A549 (cell line): ENCODE measurements around the gene RPAP3. TPM values are rescaled to one million over a fixed set of nuclear protein-coding genes. Genes with fewer than 3 reads are reported as not detected.

Experiments used
- ATAC-seq, 2 experiments: fragments of 200-7000 bp in 1 of 2; fragments of >200 bp in 1 of 2; cut with Nextera tagmentation in 1 of 2; cut with Tn5 transposase in 1 of 2; 3 replicates each; pipeline versions ENCODE4 v1.8.0 to v1.9.1; 2018 to 2020; ENCODE audit warnings: mild to moderate bottlenecking in 1 of 2, moderate library complexity in 1 of 2
- CTCF ChIA-PET: fragments of 300-600 bp; sonication (Branson Sonifier 250); formaldehyde crosslinking; extraction: SDS; loops from one replicate; lab custom pipeline; 2021; ENCODE audit warnings: antibody characterized with exemption, inconsistent platforms; lab: Yijun Ruan, JAX
- POLR2A ChIA-PET: fragments of 350-600 bp; formaldehyde crosslinking; extraction: SDS; loops from one replicate; lab custom pipeline; 2021; ENCODE audit warnings: antibody characterized with exemption, inconsistent platforms; lab: Yijun Ruan, JAX
- DNase-seq, 2 experiments: peaks; one replicate each; pipeline versions ENCODE4 v3.0.0 to v3.0.0-alpha.2; 2011 to 2016; ENCODE audit warnings: low read depth in 1 of 2, low spot score in 1 of 2
- FAIRE-seq: peaks from 2 replicates; lab custom pipeline; 2011; peaks lifted over from hg19 to GRCh38; lab: Jason Lieb, UNC
- H3K27ac ChIP-seq, 2 experiments: fragments of >200 bp; sonication (Bioruptor Twin); formaldehyde crosslinking; 3 replicates each; pipeline ENCODE4 v1.5.1; 2016 to 2017
- H3K4me1 ChIP-seq: fragments of >200 bp; sonication (Bioruptor Twin); formaldehyde crosslinking; 3 replicates; pipeline ENCODE4 v1.6.1; 2016
- H3K4me2 ChIP-seq: fragments of >200 bp; sonication (Bioruptor Twin); formaldehyde crosslinking; 3 replicates; pipeline ENCODE4 v1.6.1; 2016
- H3K4me3 ChIP-seq: fragments of >200 bp; sonication (Bioruptor Twin); formaldehyde crosslinking; 3 replicates; pipeline ENCODE4 v1.5.1; 2016
- H3K9me3 ChIP-seq: fragments of >200 bp; sonication (Bioruptor Twin); formaldehyde crosslinking; 3 replicates; pipeline ENCODE4 v1.6.1; 2016
- BHLHE40 ChIP-seq: IDR thresholded peaks from 2 replicates; pipeline ENCODE4 v1.6.1; 2012; ENCODE audit warnings: low read depth, low read length, inconsistent platforms
- CEBPB ChIP-seq, 2 experiments: fragments of >200 bp in 1 of 2; sonication (Bioruptor Twin) in 1 of 2; formaldehyde crosslinking in 1 of 2; IDR thresholded peaks; 2 replicates each; pipeline ENCODE4 v1.6.1; 2012 to 2016
- CHD2 ChIP-seq: fragments of 150-350 bp; IDR thresholded peaks from 2 replicates; pipeline ENCODE4 v1.6.1; 2014; ENCODE audit warnings: low read length; ENCODE audit not compliant: partially characterized antibody
- CHD4 ChIP-seq: fragments of 200-600 bp; sonication (generic); IDR thresholded peaks from 2 replicates; pipeline ENCODE4 v1.6.1; 2016; ENCODE audit warnings: antibody characterized with exemption, mild to moderate bottlenecking, borderline replicate concordance
- EHMT2 ChIP-seq: fragments of 200-600 bp; sonication (generic); IDR thresholded peaks from 2 replicates; pipeline ENCODE4 v1.6.1; 2016; ENCODE audit warnings: antibody characterized with exemption, low read depth, mild to moderate bottlenecking, moderate library complexity
- ESRRA ChIP-seq: fragments of 150-350 bp; IDR thresholded peaks from 2 replicates; pipeline ENCODE4 v1.6.1; 2014; ENCODE audit warnings: mild to moderate bottlenecking, low read length, borderline replicate concordance
- FOSB ChIP-seq: fragments of 250-450 bp; sonication (Bioruptor Pico); IDR thresholded peaks from 2 replicates; pipeline ENCODE4 v1.5.0; 2020; ENCODE audit warnings: mild to moderate bottlenecking, moderate library complexity
- FOXS1 ChIP-seq: fragments of 250-450 bp; sonication (Bioruptor Pico); IDR thresholded peaks from 2 replicates; pipeline ENCODE4 v1.5.0; 2020; ENCODE audit warnings: mild to moderate bottlenecking, moderate library complexity
- JUNB ChIP-seq: fragments of >200 bp; sonication (Bioruptor Twin); formaldehyde crosslinking; IDR thresholded peaks from 2 replicates; pipeline ENCODE4 v1.6.1; 2016
- NR3C1 ChIP-seq: fragments of >200 bp; sonication (Bioruptor Twin); formaldehyde crosslinking; IDR thresholded peaks from 3 replicates; pipeline ENCODE4 v1.6.1; 2017
- RARB ChIP-seq: fragments of 250-450 bp; sonication (Bioruptor Pico); IDR thresholded peaks from 2 replicates; pipeline ENCODE4 v1.8.0; 2021; ENCODE audit warnings: mild to moderate bottlenecking, moderate library complexity
- RFX5 ChIP-seq: fragments of 450-650 bp; IDR thresholded peaks from 2 replicates; pipeline ENCODE4 v1.7.1; 2014; ENCODE audit warnings: antibody characterized with exemption, mild to moderate bottlenecking, moderate library complexity
- RNF2 ChIP-seq: fragments of 200-600 bp; sonication (generic); IDR thresholded peaks from 2 replicates; pipeline ENCODE4 v1.6.1; 2016; ENCODE audit warnings: low read depth, mild to moderate bottlenecking, antibody characterized with exemption, moderate library complexity, borderline replicate concordance
- SMC3 ChIP-seq: fragments of >200 bp; sonication (Bioruptor Twin); formaldehyde crosslinking; IDR thresholded peaks from 3 replicates; pipeline ENCODE4 v1.6.1; 2018; ENCODE audit warnings: inconsistent platforms
- SREBF2 ChIP-seq: fragments of 450-650 bp; IDR thresholded peaks from 2 replicates; pipeline ENCODE4 v1.6.1; 2014; ENCODE audit warnings: mild to moderate bottlenecking, moderate library complexity
- TFCP2L1 ChIP-seq: fragments of 250-450 bp; sonication (Bioruptor Pico); IDR thresholded peaks from 2 replicates; pipeline ENCODE4 v1.5.0; 2021; ENCODE audit warnings: mild to moderate bottlenecking
- ZC3H11A ChIP-seq: fragments of 450-650 bp; IDR thresholded peaks from 2 replicates; pipeline ENCODE4 v1.6.1; 2014; ENCODE audit warnings: antibody characterized with exemption, mild to moderate bottlenecking
- WGBS: methylation state at CpG from one replicate; pipeline ENCODE4 v1.1.6; 2017; ENCODE audit errors: missing lambda C conversion rate; 5-methylcytosine and 5-hydroxymethylcytosine counted together
- polyA plus RNA-seq, 4 experiments: library from polyadenylated mRNA; depleted of rRNA in 3 of 4; stranded (reverse); fragments of >200 nt; fragmentation: RNase III in 1 of 4; extraction: RNeasy Plus Mini Kit Qiagen cat#74134 plus additional on column Dnase treatment in 1 of 4; gene quantifications; 2 replicates in 3 of 4; 3 replicates in 1 of 4; pipeline ENCODE4 v1.2.3, GENCODE V29; 2011 to 2017
- TF ChIP-seq, protein P1 (sequence below): fragments of 450-650 bp; IDR thresholded peaks from 2 replicates; pipeline ENCODE4 v1.6.1; 2014; ENCODE audit warnings: antibody characterized with exemption
- TF ChIP-seq, protein P2 (sequence below): fragments of >200 bp; sonication (Bioruptor Twin); formaldehyde crosslinking; IDR thresholded peaks from 3 replicates; pipeline ENCODE4 v1.5.1; 2016
- TF ChIP-seq, protein P3 (sequence below): IDR thresholded peaks from 2 replicates; pipeline ENCODE4 v1.6.1; 2012
- TF ChIP-seq, protein P4 (sequence below): fragments of >200 bp; sonication (Bioruptor Twin); formaldehyde crosslinking; IDR thresholded peaks from 2 replicates; pipeline ENCODE4 v1.6.1; 2016
- TF ChIP-seq, protein P5 (sequence below): fragments of >200 bp; sonication (Bioruptor Twin); formaldehyde crosslinking; IDR thresholded peaks from 3 replicates; pipeline ENCODE4 v1.6.1; 2016

Gene RPAP3
- polyA plus RNA-seq, 2 of the 4 experiments (the other 2 are of a cell fraction), result 51.6 to 74.6 TPM

DNA sequence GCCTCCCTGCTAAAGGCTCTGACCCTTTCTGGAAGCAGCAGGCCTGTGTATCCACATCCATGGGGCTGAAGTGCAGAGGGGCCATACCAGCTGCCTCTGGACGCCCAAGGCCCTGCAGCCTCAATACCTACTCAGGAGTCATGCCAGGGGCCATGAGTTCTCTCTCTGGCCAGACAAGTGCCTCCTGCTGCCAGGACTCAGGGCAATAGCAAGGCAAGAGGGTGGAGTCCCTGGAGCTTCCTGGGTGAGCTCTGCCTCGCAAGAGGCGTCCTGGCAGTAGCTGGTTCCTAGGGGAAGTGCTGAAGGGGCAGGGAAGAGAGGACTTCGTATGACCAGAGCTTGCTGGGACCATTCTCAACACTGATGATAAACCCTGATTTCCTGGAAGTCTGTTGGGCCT is 30.4 kb upstream of the RPAP3 start:
- POLR2A ChIA-PET, result no interaction called here
- no peak for FAIRE-seq
- no peaks in the 10 kb centered on the region for H3K9me3 ChIP-seq
- CTCF ChIA-PET, result interaction anchor here (0.6 to 43.9 kb wide), 10 partner anchors 8 to 213 kb away, joined by 3 to 1399 read pairs (median 5); partner anchors contain the start of gene SLC48A1
- peaks cover 3% of the 10 kb centered on the region for H3K4me1 ChIP-seq
- no peak overlapping the region for H3K4me2 ChIP-seq
- WGBS, result 61% methylated on average over 3 of the region's 4 CpGs
- no peak overlapping the region for H3K4me3 ChIP-seq
- ATAC-seq, result no peak
- no peak for DNase-seq
- no peak overlapping the region for H3K27ac ChIP-seq
- TF ChIP-seq JUNB (no peak), CHD4 (no peak), BHLHE40 (no peak), SMC3 (no peak), EHMT2 (no peak), ZC3H11A (no peak), NR3C1 (no peak), RARB (CRISPR knock-in tag) (no peak), FOXS1 (no peak), TFCP2L1 (no peak), RNF2 (no peak)
- TF ChIP-seq, protein P1, sequence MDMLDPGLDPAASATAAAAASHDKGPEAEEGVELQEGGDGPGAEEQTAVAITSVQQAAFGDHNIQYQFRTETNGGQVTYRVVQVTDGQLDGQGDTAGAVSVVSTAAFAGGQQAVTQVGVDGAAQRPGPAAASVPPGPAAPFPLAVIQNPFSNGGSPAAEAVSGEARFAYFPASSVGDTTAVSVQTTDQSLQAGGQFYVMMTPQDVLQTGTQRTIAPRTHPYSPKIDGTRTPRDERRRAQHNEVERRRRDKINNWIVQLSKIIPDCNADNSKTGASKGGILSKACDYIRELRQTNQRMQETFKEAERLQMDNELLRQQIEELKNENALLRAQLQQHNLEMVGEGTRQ, result no peak

DNA sequence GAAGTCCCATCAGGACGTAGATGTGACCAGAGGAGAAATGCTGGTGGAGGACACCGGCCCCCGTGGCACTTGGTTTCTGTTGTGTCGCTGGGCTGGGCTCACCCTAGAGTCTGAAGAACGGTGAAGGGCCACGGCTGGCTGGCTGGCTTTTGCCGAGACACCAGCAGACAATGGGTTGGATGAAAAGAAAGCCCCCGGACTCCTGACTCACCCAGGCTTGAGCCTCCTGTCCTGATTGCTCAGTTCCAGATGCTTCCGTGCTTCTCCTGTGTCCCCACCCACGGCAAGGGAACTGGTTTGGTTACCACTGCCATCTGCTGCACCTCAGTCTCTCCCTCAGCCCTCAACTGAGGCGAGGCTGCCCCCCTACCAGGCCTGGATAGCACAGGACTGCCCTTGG is 29.8 kb upstream of the RPAP3 start:
- no peak overlapping the region for H3K4me2 ChIP-seq
- 73% methylated on average over 11 of the region's 11 CpGs for WGBS
- ChIA-PET POLR2A (no interaction called here), CTCF (interaction anchor here (0.8 to 43.9 kb wide), 8 partner anchors 9 to 103 kb away, joined by 3 to 1399 read pairs (median 8); partner anchors contain the start of genes RAPGEF3 and SLC48A1)
- no peaks in the 10 kb centered on the region for H3K9me3 ChIP-seq
- no peak overlapping the region for H3K4me3 ChIP-seq
- DNase-seq (no peak), ATAC-seq (no peak), FAIRE-seq (no peak)
- no peaks in the 10 kb centered on the region for H3K4me1 ChIP-seq
- H3K27ac ChIP-seq, result no peak overlapping the region
- TF ChIP-seq, protein P2, sequence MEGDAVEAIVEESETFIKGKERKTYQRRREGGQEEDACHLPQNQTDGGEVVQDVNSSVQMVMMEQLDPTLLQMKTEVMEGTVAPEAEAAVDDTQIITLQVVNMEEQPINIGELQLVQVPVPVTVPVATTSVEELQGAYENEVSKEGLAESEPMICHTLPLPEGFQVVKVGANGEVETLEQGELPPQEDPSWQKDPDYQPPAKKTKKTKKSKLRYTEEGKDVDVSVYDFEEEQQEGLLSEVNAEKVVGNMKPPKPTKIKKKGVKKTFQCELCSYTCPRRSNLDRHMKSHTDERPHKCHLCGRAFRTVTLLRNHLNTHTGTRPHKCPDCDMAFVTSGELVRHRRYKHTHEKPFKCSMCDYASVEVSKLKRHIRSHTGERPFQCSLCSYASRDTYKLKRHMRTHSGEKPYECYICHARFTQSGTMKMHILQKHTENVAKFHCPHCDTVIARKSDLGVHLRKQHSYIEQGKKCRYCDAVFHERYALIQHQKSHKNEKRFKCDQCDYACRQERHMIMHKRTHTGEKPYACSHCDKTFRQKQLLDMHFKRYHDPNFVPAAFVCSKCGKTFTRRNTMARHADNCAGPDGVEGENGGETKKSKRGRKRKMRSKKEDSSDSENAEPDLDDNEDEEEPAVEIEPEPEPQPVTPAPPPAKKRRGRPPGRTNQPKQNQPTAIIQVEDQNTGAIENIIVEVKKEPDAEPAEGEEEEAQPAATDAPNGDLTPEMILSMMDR, result no peak
- TF ChIP-seq RFX5, result no peak
- no peak for TF ChIP-seq ESRRA
- TF ChIP-seq, protein P3, sequence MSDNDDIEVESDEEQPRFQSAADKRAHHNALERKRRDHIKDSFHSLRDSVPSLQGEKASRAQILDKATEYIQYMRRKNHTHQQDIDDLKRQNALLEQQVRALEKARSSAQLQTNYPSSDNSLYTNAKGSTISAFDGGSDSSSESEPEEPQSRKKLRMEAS, result no peak
- TF ChIP-seq ZC3H11A, result no peak
- no peak for TF ChIP-seq SMC3
- TF ChIP-seq CHD2, result no peak
- no peak for TF ChIP-seq FOSB (CRISPR knock-in tag)
- TF ChIP-seq CEBPB (IDR thresholded peaks at IDR 0.05), result no peak
- no peak for TF ChIP-seq SREBF2
- TF ChIP-seq, protein P4, sequence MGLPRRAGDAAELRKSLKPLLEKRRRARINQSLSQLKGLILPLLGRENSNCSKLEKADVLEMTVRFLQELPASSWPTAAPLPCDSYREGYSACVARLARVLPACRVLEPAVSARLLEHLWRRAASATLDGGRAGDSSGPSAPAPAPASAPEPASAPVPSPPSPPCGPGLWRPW, result no peak

DNA sequence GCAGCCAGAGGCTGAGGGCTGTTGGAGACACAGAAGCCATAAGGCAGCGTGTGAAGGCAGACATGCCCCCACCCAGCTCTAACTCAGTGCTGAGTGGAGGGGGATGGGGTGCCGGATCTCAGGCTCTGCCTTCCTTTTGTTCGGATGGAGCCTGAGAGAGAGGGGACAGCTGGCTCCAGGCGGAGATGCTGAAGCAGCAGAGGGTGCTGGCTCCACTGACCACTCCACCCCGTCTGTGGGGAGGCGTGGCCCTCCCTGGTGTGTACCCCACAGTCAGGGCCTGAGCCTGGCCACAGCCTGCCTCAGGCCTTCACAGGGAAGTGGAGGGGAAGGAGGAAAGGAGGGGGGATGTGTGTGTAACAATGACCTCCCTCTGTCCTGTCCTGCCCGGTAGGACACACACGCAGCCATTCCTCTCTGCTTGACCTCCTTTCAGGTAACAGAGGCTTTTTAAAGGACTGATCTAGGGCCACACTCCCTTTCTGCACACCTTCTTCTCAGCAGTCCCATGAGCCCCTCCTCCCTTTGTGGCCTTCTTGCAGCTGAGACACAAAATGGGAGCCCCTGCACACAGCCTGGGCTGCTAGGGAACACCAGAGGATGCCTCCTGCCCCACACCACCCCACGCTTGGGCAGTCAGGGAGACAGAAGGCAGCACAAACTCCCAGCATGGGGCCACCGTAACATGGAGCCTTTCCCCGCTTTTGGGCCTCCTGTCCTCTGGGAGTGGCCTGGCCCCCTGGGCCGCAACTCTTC is 29.1 kb upstream of the RPAP3 start:
- TF ChIP-seq, protein P5, sequence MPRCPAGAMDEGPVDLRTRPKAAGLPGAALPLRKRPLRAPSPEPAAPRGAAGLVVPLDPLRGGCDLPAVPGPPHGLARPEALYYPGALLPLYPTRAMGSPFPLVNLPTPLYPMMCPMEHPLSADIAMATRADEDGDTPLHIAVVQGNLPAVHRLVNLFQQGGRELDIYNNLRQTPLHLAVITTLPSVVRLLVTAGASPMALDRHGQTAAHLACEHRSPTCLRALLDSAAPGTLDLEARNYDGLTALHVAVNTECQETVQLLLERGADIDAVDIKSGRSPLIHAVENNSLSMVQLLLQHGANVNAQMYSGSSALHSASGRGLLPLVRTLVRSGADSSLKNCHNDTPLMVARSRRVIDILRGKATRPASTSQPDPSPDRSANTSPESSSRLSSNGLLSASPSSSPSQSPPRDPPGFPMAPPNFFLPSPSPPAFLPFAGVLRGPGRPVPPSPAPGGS, result no peak
- TF ChIP-seq, protein P1, result no peak
- DNase-seq (no peak), FAIRE-seq (no peak), ATAC-seq (no peak)
- POLR2A ChIA-PET, result no interaction called here
- WGBS, result 75% methylated on average over 9 of the region's 12 CpGs
- Histone ChIP-seq H3K9me3 (no peaks in the 10 kb centered on the region), H3K4me2 (no peak overlapping the region), H3K27ac (no peak overlapping the region), H3K4me3 (no peak overlapping the region), H3K4me1 (no peaks in the 10 kb centered on the region)
- CTCF ChIA-PET, result interaction anchor here (0.9 to 43.9 kb wide), 10 partner anchors 6 to 103 kb away, joined by 3 to 1399 read pairs (median 16); partner anchors contain the start of genes RAPGEF3 and SLC48A1
